Measurements from ENCODE around the gene EXOC2.

EXOC2 gene

GRCh38 chr6:511488-512137, 181.3 kb downstream of the EXOC2 start:
- no peak for TF ChIP-seq CTCF (IDR thresholded peaks at IDR 0.05; ENCODE audit: low read depth, low read length)
- DNase-seq (ENCODE audit: low read depth, low spot score) = no peak
- in situ Hi-C loops (cut with HindIII; ENCODE audit: low sequenced_read_pairs) = no loop called here
- H3K4me3 ChIP-seq (ENCODE audit: low read depth, low read length) = no peak overlapping the region

GRCh38 chr6:509676-510075, 183.3 kb downstream of the EXOC2 start:
- no peak overlapping the region for H3K4me3 ChIP-seq (ENCODE audit: low read depth, low read length)
- in situ Hi-C loops (cut with HindIII; ENCODE audit: low sequenced_read_pairs) = no loop called here
- no peak for DNase-seq (ENCODE audit: low read depth, low spot score)

GRCh38 chr6:508614-509013, 184.3 kb downstream of the EXOC2 start:
- in situ Hi-C loops (cut with HindIII; ENCODE audit: low sequenced_read_pairs) = no loop called here
- DNase-seq (ENCODE audit: low read depth, low spot score) = no peak
- TF ChIP-seq CTCF (IDR thresholded peaks at IDR 0.05; ENCODE audit: low read depth, low read length) = no peak
- H3K4me3 ChIP-seq (ENCODE audit: low read depth, low read length) = no peak overlapping the region

More at GRCh38 chr6:509676-510075, 183.3 kb downstream of the EXOC2 start:
- no peak for TF ChIP-seq CTCF (IDR thresholded peaks at IDR 0.05; ENCODE audit: low read depth, low read length)

GRCh38 chr6:508006-508405, 184.9 kb downstream of the EXOC2 start:
- DNase-seq (ENCODE audit: low read depth, low spot score) = no peak
- H3K4me3 ChIP-seq (ENCODE audit: low read depth, low read length) = no peak overlapping the region
- no peak for TF ChIP-seq CTCF (IDR thresholded peaks at IDR 0.05; ENCODE audit: low read depth, low read length)
- in situ Hi-C loops (cut with HindIII; ENCODE audit: low sequenced_read_pairs) = no loop called here

- TF ChIP-seq CTCF (IDR thresholded peaks at IDR 0.05; ENCODE audit: low read depth, low read length) = no peak
- in situ Hi-C loops (cut with HindIII; ENCODE audit: low sequenced_read_pairs) = no loop called here
- no peak overlapping the region for H3K4me3 ChIP-seq (ENCODE audit: low read depth, low read length)
- no peak for DNase-seq (ENCODE audit: low read depth, low spot score)
Observed at GRCh38 chr6:506920-507622, 185.9 kb downstream of the EXOC2 start.

- TF ChIP-seq CTCF (IDR thresholded peaks at IDR 0.05; ENCODE audit: low read depth, low read length) = no peak
- DNase-seq (ENCODE audit: low read depth, low spot score) = no peak
- no peak overlapping the region for H3K4me3 ChIP-seq (ENCODE audit: low read depth, low read length)
- in situ Hi-C loops (cut with HindIII; ENCODE audit: low sequenced_read_pairs) = no loop called here
Observed at GRCh38 chr6:506508-506907, 186.4 kb downstream of the EXOC2 start.
